Activated T-helper 1 cell treated with Interleukin-2 at 50 U/mL for 16 hours (primary cell): ENCODE results near the gene IDE.

Source experiments
- DNase-seq: peaks from one replicate; pipeline ENCODE4 v3.0.0-alpha.2; 2020; ENCODE audit warnings: low read depth

Gene IDE

GRCh38 chr10:92567952-92568600 is 5.8 kb downstream of the IDE start:
- DNase-seq, result no peak

- DNase-seq, result no peak
These were observed 11.5 kb downstream of the IDE start for GRCh38 chr10:92562424-92562823.

- DNase-seq, result no peak
These were observed 14.8 kb downstream of the IDE start for GRCh38 chr10:92559046-92559445.

- no peak for DNase-seq
These were observed 19.9 kb downstream of the IDE start for GRCh38 chr10:92553959-92554358.

GRCh38 chr10:92552310-92552709 is 21.6 kb downstream of the IDE start:
- DNase-seq, result no peak

- no peak for DNase-seq
These were observed 23.0 kb downstream of the IDE start for GRCh38 chr10:92550924-92551323.

- no peak for DNase-seq
These were observed 26.2 kb downstream of the IDE start for GRCh38 chr10:92547676-92548075.

- DNase-seq, result no peak
These were observed 28.3 kb downstream of the IDE start for GRCh38 chr10:92545556-92545955.

GRCh38 chr10:92544296-92544695 is 29.6 kb downstream of the IDE start:
- DNase-seq, result no peak

- no peak for DNase-seq
These were observed 31.4 kb downstream of the IDE start for GRCh38 chr10:92542458-92542857.

- no peak for DNase-seq
These were observed 32.3 kb downstream of the IDE start for GRCh38 chr10:92541583-92541982.

- no peak for DNase-seq
These were observed 35.5 kb downstream of the IDE start for GRCh38 chr10:92538231-92538958.

GRCh38 chr10:92530891-92531535 is 42.9 kb downstream of the IDE start:
- DNase-seq, result no peak

GRCh38 chr10:92530421-92530820 is 43.5 kb downstream of the IDE start:
- DNase-seq, result no peak

- DNase-seq, result no peak
These were observed 46.2 kb downstream of the IDE start for GRCh38 chr10:92527716-92528115.

- no peak for DNase-seq
These were observed 50.3 kb downstream of the IDE start for GRCh38 chr10:92523639-92524038.

- DNase-seq, result peak; percentile 21
These were observed 56.7 kb downstream of the IDE start for GRCh38 chr10:92517034-92517655.

GRCh38 chr10:92508866-92509265 is 65.0 kb downstream of the IDE start:
- no peak for DNase-seq

- DNase-seq, result no peak
These were observed 67.6 kb downstream of the IDE start for GRCh38 chr10:92506336-92506735.

- no peak for DNase-seq
These were observed 68.8 kb downstream of the IDE start for GRCh38 chr10:92505044-92505443.

- no peak for DNase-seq
These were observed 71.5 kb downstream of the IDE start for GRCh38 chr10:92502296-92502808.

GRCh38 chr10:92493362-92493761 is 80.5 kb downstream of the IDE start:
- no peak for DNase-seq
